GM12891 (cell line): ENCODE data around the gene MAST1.
"Not testable (repeated sequence)": the region's sequence is repeated elsewhere in the genome, so short reads cannot be mapped to it uniquely, and the experiment has no call there.

Experiments
- DNase-seq: peaks from one replicate; pipeline ENCODE4 v3.0.0; 2011; ENCODE audit warnings: low spot score; ENCODE audit not compliant: insufficient read length
- FAIRE-seq: peaks from 2 replicates; lab custom pipeline; 2011; peaks lifted over from hg19 to GRCh38; lab: Jason Lieb, UNC
- PAX5 ChIP-seq: IDR thresholded peaks from 2 replicates; pipeline ENCODE4 v1.6.1; 2011; ENCODE audit warnings: low read length, moderate library complexity, mild to moderate bottlenecking; ENCODE audit not compliant: insufficient read depth, severe bottlenecking
- POLR2A ChIP-seq: IDR thresholded peaks from 2 replicates; pipeline ENCODE4 v1.6.1; 2011; ENCODE audit warnings: low read depth, low read length, control low read depth
- POLR2AphosphoS5 ChIP-seq: IDR thresholded peaks from 2 replicates; pipeline ENCODE4 v1.6.1; 2011; ENCODE audit warnings: low read depth, low read length, control low read depth
- POU2F2 ChIP-seq: IDR thresholded peaks from 2 replicates; pipeline ENCODE4 v1.6.1; 2011; ENCODE audit warnings: low read depth, mild to moderate bottlenecking, control low read depth, low read length, moderate library complexity
- SPI1 ChIP-seq: IDR thresholded peaks from 2 replicates; pipeline ENCODE4 v1.6.1; 2011; ENCODE audit warnings: low read depth, low read length, control low read depth
- TAF1 ChIP-seq: IDR thresholded peaks from 2 replicates; pipeline ENCODE4 v1.6.1; 2011; ENCODE audit warnings: low read depth, low read length, control low read depth

The MAST1 gene

GRCh38 chr19:12884202-12884601 lies 45.9 kb downstream of the MAST1 start:
- peak; percentile 54 for FAIRE-seq
- no peak for TF ChIP-seq POLR2AphosphoS5
- no peak for TF ChIP-seq PAX5
- no peak for TF ChIP-seq TAF1
- no peak for TF ChIP-seq SPI1
- no peak for TF ChIP-seq POU2F2
- TF ChIP-seq POLR2A: no peak

GRCh38 chr19:12884627-12884925 lies 46.3 kb downstream of the MAST1 start:
- FAIRE-seq (no peak), DNase-seq (no peak)
- no peak for TF ChIP-seq PAX5
- no peak for TF ChIP-seq POU2F2
- TF ChIP-seq POLR2A: no peak
- TF ChIP-seq POLR2AphosphoS5: no peak
- TF ChIP-seq TAF1: no peak
- no peak for TF ChIP-seq SPI1

More at GRCh38 chr19:12884202-12884601, 45.9 kb downstream of the MAST1 start:
- no peak for DNase-seq

- DNase-seq (peak; percentile 78), FAIRE-seq (peak; percentile 98)
- TF ChIP-seq PAX5: no peak
- no peak for TF ChIP-seq SPI1
- no peak for TF ChIP-seq POU2F2
- no peak for TF ChIP-seq TAF1
- no peak for TF ChIP-seq POLR2A
- TF ChIP-seq POLR2AphosphoS5: no peak
Observed at GRCh38 chr19:12884926-12885748, 46.8 kb downstream of the MAST1 start.

- FAIRE-seq: no peak
- no peak for DNase-seq
- no peak for TF ChIP-seq PAX5
- TF ChIP-seq SPI1: no peak
- no peak for TF ChIP-seq POU2F2
- no peak for TF ChIP-seq POLR2AphosphoS5
- TF ChIP-seq TAF1: no peak
- TF ChIP-seq POLR2A: no peak
Observed at GRCh38 chr19:12885749-12886650, 47.7 kb downstream of the MAST1 start.

- DNase-seq (no peak), FAIRE-seq (no peak)
- TF ChIP-seq POLR2A: no peak
- TF ChIP-seq POU2F2: no peak
- no peak for TF ChIP-seq PAX5
- no peak for TF ChIP-seq SPI1
- TF ChIP-seq TAF1: no peak
- TF ChIP-seq POLR2AphosphoS5: no peak
Observed at GRCh38 chr19:12886651-12886968, 48.3 kb downstream of the MAST1 start.

GRCh38 chr19:12886969-12887747 lies 48.8 kb downstream of the MAST1 start, which contains the start of gene KLF1:
TSS of gene KLF1 (minus strand) at chr19:12887201. CDS start at chr19:12887140, 61 bp downstream.
- FAIRE-seq: no peak
- DNase-seq: no peak
- TF ChIP-seq SPI1: no peak
- TF ChIP-seq PAX5: no peak
- no peak for TF ChIP-seq POU2F2
- no peak for TF ChIP-seq POLR2A
- TF ChIP-seq POLR2AphosphoS5: no peak
- no peak for TF ChIP-seq TAF1

- TF ChIP-seq POU2F2 (no peak), TAF1 (no peak), SPI1 (no peak), POLR2AphosphoS5 (no peak), PAX5 (no peak), POLR2A (no peak)
- no peak for DNase-seq
- FAIRE-seq: no peak
Observed at GRCh38 chr19:12888006-12888603, 49.8 kb downstream of the MAST1 start.

GRCh38 chr19:12890299-12890786 lies 52.0 kb downstream of the MAST1 start:
- FAIRE-seq: peak; percentile 76
- DNase-seq: not testable (repeated sequence)
